HepG2 (cell line): ENCODE results near the gene RYR2. TPM values are rescaled to one million over a fixed set of nuclear protein-coding genes. Genes with fewer than 3 reads are reported as not detected.

Experiments used
- ATAC-seq: fragments of 200-7000 bp; cut with Tn5 transposase; 3 replicates; pipeline ENCODE4 v1.9.1; 2020; ENCODE audit warnings: mild to moderate bottlenecking, moderate library complexity
- BruUV-seq: library from RNA; stranded (reverse); fragments of 400-500 nt; replicated peaks from 2 replicates; lab custom pipeline; 2021; lab: Mats Ljungman, UMichigan
- CTCF ChIA-PET: fragments of 300-600 bp; formaldehyde crosslinking; extraction: SDS; loops from one replicate; lab custom pipeline; 2021; ENCODE audit warnings: low total read pairs, inconsistent platforms, low intra/inter-chr PET ratio; lab: Yijun Ruan, JAX
- POLR2A ChIA-PET: fragments of 350-600 bp; sonication (Branson Sonifier 250); formaldehyde crosslinking; loops from one replicate; lab custom pipeline; 2020; ENCODE audit warnings: antibody characterized with exemption, inconsistent platforms; lab: Yijun Ruan, JAX
- DNase-seq: peaks from one replicate; pipeline ENCODE4 v3.0.0-alpha.2; 2015; ENCODE audit warnings: low spot score
- FAIRE-seq: peaks from 3 replicates; lab custom pipeline; 2011; peaks lifted over from hg19 to GRCh38; lab: Jason Lieb, UNC
- H2AFZ ChIP-seq: one replicate; pipeline ENCODE4 v1.6.1; 2011; ENCODE audit warnings: low read length, inconsistent platforms
- H3K27ac ChIP-seq: fragments of 300-600 bp; 3 replicates; pipeline ENCODE4 v1.8.0; 2011; ENCODE audit warnings: mixed run types, mild to moderate bottlenecking, mixed read lengths, low read length, inconsistent platforms; ENCODE audit not compliant: insufficient read depth; ENCODE audit errors: extremely low read length
- H3K27me3 ChIP-seq, 2 experiments: fragments of 200-600 bp in 1 of 2; 2 replicates in 1 of 2; 3 replicates in 1 of 2; pipeline versions ENCODE4 v1.6.0 to v1.8.0; 2011; ENCODE audit warnings: low read length in 2 of 2, mild to moderate bottlenecking in 2 of 2, moderate library complexity in 2 of 2, inconsistent platforms in 1 of 2; ENCODE audit not compliant: insufficient read depth in 2 of 2, control insufficient read depth in 1 of 2
- H3K36me3 ChIP-seq, 2 experiments: fragments of 200-600 bp in 1 of 2; replicated peaks in 1 of 2; 2 replicates in 1 of 2; 3 replicates in 1 of 2; pipeline versions ENCODE4 v1.5.1 to v1.8.0; 2011; ENCODE audit warnings: low read length in 2 of 2, inconsistent platforms in 1 of 2; ENCODE audit not compliant: insufficient read depth in 2 of 2, control insufficient read depth in 1 of 2
- H3K4me1 ChIP-seq: 2 replicates; pipeline ENCODE4 v1.5.1; 2012; ENCODE audit warnings: low read length, inconsistent platforms; ENCODE audit not compliant: insufficient read depth
- H3K4me2 ChIP-seq: 2 replicates; pipeline ENCODE4 v1.6.0; 2011; ENCODE audit warnings: low read depth, low read length, inconsistent platforms
- H3K4me3 ChIP-seq, 3 experiments: fragments of 200-600 bp in 1 of 3; sonication (generic), shearing (Covaris generic) in 1 of 3; replicated peaks in 1 of 3; 2 replicates each; pipeline ENCODE4 v1.5.1; 2011 to 2016; ENCODE audit warnings: low read length in 3 of 3, inconsistent platforms in 2 of 3, low read depth in 2 of 3, mild to moderate bottlenecking in 2 of 3, control low read depth in 1 of 3, mixed read lengths in 1 of 3; ENCODE audit not compliant: insufficient read depth in 1 of 3
- H3K79me2 ChIP-seq: one replicate; pipeline ENCODE4 v1.6.1; 2011; ENCODE audit warnings: low read length, inconsistent platforms; ENCODE audit not compliant: insufficient read depth
- H3K9ac ChIP-seq: 2 replicates; pipeline ENCODE4 v1.6.0; 2011; ENCODE audit warnings: mild to moderate bottlenecking, low read depth, low read length, inconsistent platforms; ENCODE audit not compliant: insufficient read depth
- H3K9me3 ChIP-seq: 2 replicates; pipeline ENCODE4 v1.5.1; 2012; ENCODE audit warnings: mild to moderate bottlenecking, low read length
- H4K20me1 ChIP-seq: 2 replicates; pipeline ENCODE4 v1.6.0; 2011; ENCODE audit warnings: inconsistent platforms, mild to moderate bottlenecking, low read length, moderate library complexity; ENCODE audit not compliant: insufficient read depth
- CCDC6 ChIP-seq: sonication (generic); formaldehyde crosslinking; IDR thresholded peaks from 2 replicates; pipeline ENCODE4 v1.8.1; 2022; ENCODE audit warnings: mild to moderate bottlenecking, missing genetic modification reagents, moderate library complexity
- ETS1 ChIP-seq: sonication (generic); formaldehyde crosslinking; IDR thresholded peaks from 2 replicates; pipeline ENCODE4 v1.4.0; 2020; ENCODE audit warnings: missing genetic modification reagents
- LRRFIP1 ChIP-seq: sonication (generic); formaldehyde crosslinking; conservative IDR thresholded peaks from 2 replicates; pipeline ENCODE4 v1.4.0; 2020; ENCODE audit warnings: missing genetic modification reagents
- MAF1 ChIP-seq: sonication (generic); formaldehyde crosslinking; IDR thresholded peaks from 2 replicates; pipeline ENCODE4 v1.5.0; 2020; ENCODE audit warnings: missing genetic modification reagents, borderline replicate concordance
- MAFF ChIP-seq: IDR thresholded peaks from 2 replicates; pipeline ENCODE4 v1.6.1; 2011; ENCODE audit warnings: low read depth, low read length, improper control_type of control experiment
- MAFK ChIP-seq, 2 experiments: IDR thresholded peaks in 1 of 2; conservative IDR thresholded peaks in 1 of 2; 2 replicates each; pipeline ENCODE4 v1.6.1; 2011; ENCODE audit warnings: improper control_type of control experiment in 2 of 2, low read length in 2 of 2
- NFE2 ChIP-seq: sonication (generic); formaldehyde crosslinking; IDR thresholded peaks from 2 replicates; pipeline ENCODE4 v1.4.0; 2020; ENCODE audit warnings: missing genetic modification reagents
- PHF20 ChIP-seq: sonication (generic); formaldehyde crosslinking; IDR thresholded peaks from 2 replicates; pipeline ENCODE4 v1.5.0; 2020; ENCODE audit warnings: mild to moderate bottlenecking, missing genetic modification reagents
- SIX4 ChIP-seq: sonication (generic); formaldehyde crosslinking; IDR thresholded peaks from 2 replicates; pipeline ENCODE4 v1.4.0; 2020; ENCODE audit warnings: missing genetic modification reagents
- SRSF9 ChIP-seq: fragments of 200-400 bp; formaldehyde crosslinking; IDR thresholded peaks from 2 replicates; pipeline ENCODE4 v1.6.1; 2018; ENCODE audit warnings: borderline replicate concordance, mild to moderate bottlenecking, low read depth, low read length; ENCODE audit not compliant: insufficient read depth, poor library complexity, severe bottlenecking
- THAP9 ChIP-seq: sonication (generic); formaldehyde crosslinking; IDR thresholded peaks from 2 replicates; pipeline ENCODE4; 2020; ENCODE audit warnings: missing genetic modification reagents, mild to moderate bottlenecking, borderline replicate concordance
- YY1 ChIP-seq: IDR thresholded peaks from 2 replicates; pipeline ENCODE4 v1.6.1; 2011; ENCODE audit warnings: low read length, low read depth, moderate library complexity, mild to moderate bottlenecking; ENCODE audit not compliant: insufficient read depth, insufficient replicate concordance
- ZBTB3 ChIP-seq: sonication (generic); formaldehyde crosslinking; IDR thresholded peaks from 2 replicates; pipeline ENCODE4 v1.4.0; 2020; ENCODE audit warnings: low read depth, mild to moderate bottlenecking, moderate library complexity, missing genetic modification reagents, borderline replicate concordance
- ZNF205 ChIP-seq: IDR thresholded peaks from 2 replicates; pipeline ENCODE4 v1.6.1; 2018; ENCODE audit warnings: missing biosample characterization, missing genetic modification reagents
- ZNF260 ChIP-seq: sonication (generic); formaldehyde crosslinking; IDR thresholded peaks from 2 replicates; pipeline ENCODE4 v1.4.0; 2020; ENCODE audit warnings: missing genetic modification reagents, low read depth, mild to moderate bottlenecking, borderline replicate concordance
- ZNF331 ChIP-seq: sonication (generic); formaldehyde crosslinking; IDR thresholded peaks from 2 replicates; pipeline ENCODE4 v1.4.0; 2020; ENCODE audit warnings: missing genetic modification reagents
- ZSCAN9 ChIP-seq: IDR thresholded peaks from 2 replicates; pipeline ENCODE4 v1.6.1; 2016; ENCODE audit warnings: borderline replicate concordance
- in situ Hi-C: cut with HindIII; loops from 2 replicates; pipeline ENCODE4 v1.10.0; 2017; ENCODE audit warnings: low pct_unique_long_range_greater_than_20kb; ENCODE audit not compliant: extremely low pct_ligation_motif_present
- intact Hi-C: fragments of 100-400 bp; cut with micrococcal nuclease; formaldehyde crosslinking; loops from one replicate; pipeline ENCODE4 v1.10.0; 2022; ENCODE audit not compliant: unreplicated experiment
- polyA plus RNA-seq, 8 experiments: library from polyadenylated mRNA; depleted of rRNA in 3 of 8; stranded (reverse) in 7 of 8; unstranded in 1 of 8; fragments of >200 nt; fragmentation: Illumina TruSeq in 4 of 8; extraction: Trizol in 4 of 8; gene quantifications; 2 replicates each; pipeline versions ENCODE4 v1.2.1 to v1.2.3, GENCODE V29; 2011 to 2016; ENCODE audit warnings: low read depth in 4 of 8, missing spikeins in 1 of 8, mixed read lengths in 1 of 8; ENCODE audit not compliant: insufficient read depth in 1 of 8
- total RNA-seq, 5 experiments: library from RNA; depleted of rRNA; stranded (reverse); fragments of >200 nt; fragmentation: Illumina TruSeq; extraction: Trizol; gene quantifications; 2 replicates each; pipeline ENCODE4 v1.2.3, GENCODE V29; 2016; ENCODE audit warnings: low read depth in 1 of 5

The RYR2 gene
- total and polyA plus RNA-seq, 2 of the 13 experiments (the other 11 are each of a cell fraction or from before 2014, with no cell fraction given) = not detected

- Histone ChIP-seq H3K4me3 (no peak overlapping the region), H3K9me3 (no peaks in the 10 kb centered on the region), H3K4me2 (no peak overlapping the region), H3K4me1 (no peaks in the 10 kb centered on the region), H3K27ac (no peak overlapping the region), H4K20me1 (no peaks in the 10 kb centered on the region), H3K27me3 (no peaks in the 10 kb centered on the region), H3K9ac (no peak overlapping the region), H2AFZ (no peak overlapping the region), H3K36me3 (no peaks in the 10 kb centered on the region), H3K79me2 (no peaks in the 10 kb centered on the region)
- TF ChIP-seq NFE2 (CRISPR knock-in tag) (no peak), PHF20 (CRISPR knock-in tag) (no peak), ZNF331 (CRISPR knock-in tag) (no peak), ZSCAN9 (CRISPR knock-in tag) (no peak), LRRFIP1 (CRISPR knock-in tag) (no peak), MAFK (conservative IDR thresholded peaks at IDR 0.05 in 1 of 2, IDR thresholded peaks at IDR 0.05 in 1 of 2; ENCODE audit: low read length in 2 of 2) (peak in 1 of 2 experiments; percentile 60; a peak in 2 of 4 replicates), ZNF205 (CRISPR knock-in tag) (no peak), SRSF9 (no peak), SIX4 (CRISPR knock-in tag) (no peak), ETS1 (CRISPR knock-in tag) (no peak), THAP9 (CRISPR knock-in tag) (no peak), CCDC6 (CRISPR knock-in tag) (no peak), MAFF (peak; percentile 8; the same call in 1 of the 2 replicates), ZNF260 (CRISPR knock-in tag) (no peak), MAF1 (no peak), YY1 (no peak), ZBTB3 (CRISPR knock-in tag) (no peak)
- intact Hi-C loops = no loop called here
- FAIRE-seq (no peak), ATAC-seq (no peak), DNase-seq (no peak)
- ChIA-PET CTCF (no interaction called here), POLR2A (no interaction called here)
- in situ Hi-C loops = no loop called here
- no TSS peak for BruUV-seq
These were observed 389.5 kb downstream of the RYR2 start for GRCh38 chr1:237431448-237431847.
